Breast epithelium (tissue), 4 donors: Measurements from ENCODE around the gene PIGW. TPM values are rescaled to one million over a fixed set of nuclear protein-coding genes. Genes with fewer than 3 reads are reported as not detected.

ENCODE experiments used
- DNase-seq, 2 donors: peaks; one replicate each; pipeline ENCODE4 v3.0.0-alpha.2; 2019; ENCODE audit warnings: low spot score in 2 of 2
- H3K27ac ChIP-seq, 2 donors: fragments of 200-600 bp; sonication (generic) in 1 of 2; one replicate each; pipeline ENCODE4 v1.5.1; 2016 to 2019; ENCODE audit warnings: mild to moderate bottlenecking in 1 of 2
- H3K27me3 ChIP-seq, 2 donors: fragments of 200-600 bp; sonication (generic) in 1 of 2; one replicate each; pipeline versions ENCODE4 v1.5.1 to v1.6.0; 2017 to 2019; ENCODE audit warnings: control low read depth in 1 of 2, mild to moderate bottlenecking in 1 of 2
- H3K36me3 ChIP-seq: fragments of 200-600 bp; one replicate; pipeline ENCODE4 v1.5.1; 2019
- H3K4me1 ChIP-seq, 2 donors: fragments of 200-600 bp; sonication (generic); one replicate each; pipeline ENCODE4 v1.5.1; 2016 to 2019; ENCODE audit warnings: control low read depth in 1 of 2
- H3K4me3 ChIP-seq, 3 donors: fragments of 200-600 bp; sonication (generic); 1 replicate in 2 of 3; 2 replicates in 1 of 3; pipeline ENCODE4 v1.5.1; 2016 to 2019; ENCODE audit warnings: mild to moderate bottlenecking in 3 of 3, moderate library complexity in 2 of 3
- H3K9me3 ChIP-seq, 2 donors: fragments of 200-600 bp; sonication (generic) in 1 of 2; one replicate each; pipeline ENCODE4 v1.5.1; 2016 to 2019; ENCODE audit warnings: control low read depth in 1 of 2
- POLR2A ChIP-seq: fragments of 450-650 bp; IDR thresholded peaks from one replicate; pipeline ENCODE4 v1.6.1; 2016; ENCODE audit warnings: antibody characterized with exemption, mild to moderate bottlenecking, moderate library complexity
- POLR2AphosphoS5 ChIP-seq, 3 donors: sonication (generic); formaldehyde crosslinking; IDR thresholded peaks; one replicate each; pipeline ENCODE4 v1.6.1; 2017; ENCODE audit warnings: antibody characterized with exemption in 3 of 3
- intact Hi-C: fragments of 100-400 bp; cut with DNase I; formaldehyde crosslinking; loops from one replicate; pipeline ENCODE4 v1.15.1; 2023; ENCODE audit warnings: low total_unique reads
- total RNA-seq, 3 donors: library from RNA; depleted of rRNA; stranded (reverse); fragments of >200 nt; gene quantifications; one replicate each; pipeline ENCODE4 v1.1.0, GENCODE V29; 2016
- TF ChIP-seq, protein P1 (sequence below), 3 donors: fragments of 450-650 bp; IDR thresholded peaks; one replicate each; pipeline ENCODE4 v1.5.1; 2016 to 2017; ENCODE audit warnings: antibody characterized with exemption in 3 of 3, mild to moderate bottlenecking in 3 of 3, moderate library complexity in 3 of 3

PIGW gene
- total RNA-seq, 3 donors from 2014 or later = 4.0 to 6.2 (median 5.1) TPM

GRCh38 chr17:36498155-36498554 lies 36.6 kb upstream of the PIGW start:
- Histone ChIP-seq H3K27me3 (no peaks in the 10 kb centered on the region), H3K4me3 (no peak overlapping the region), H3K36me3 (peaks cover 13% of the 10 kb centered on the region), H3K27ac (no peak overlapping the region), H3K9me3 (no peaks in the 10 kb centered on the region), H3K4me1 (no peaks in the 10 kb centered on the region)
- TF ChIP-seq POLR2AphosphoS5 (IDR thresholded peaks at IDR 0.05) (no peak), POLR2A (no peak)
- TF ChIP-seq, protein P1, sequence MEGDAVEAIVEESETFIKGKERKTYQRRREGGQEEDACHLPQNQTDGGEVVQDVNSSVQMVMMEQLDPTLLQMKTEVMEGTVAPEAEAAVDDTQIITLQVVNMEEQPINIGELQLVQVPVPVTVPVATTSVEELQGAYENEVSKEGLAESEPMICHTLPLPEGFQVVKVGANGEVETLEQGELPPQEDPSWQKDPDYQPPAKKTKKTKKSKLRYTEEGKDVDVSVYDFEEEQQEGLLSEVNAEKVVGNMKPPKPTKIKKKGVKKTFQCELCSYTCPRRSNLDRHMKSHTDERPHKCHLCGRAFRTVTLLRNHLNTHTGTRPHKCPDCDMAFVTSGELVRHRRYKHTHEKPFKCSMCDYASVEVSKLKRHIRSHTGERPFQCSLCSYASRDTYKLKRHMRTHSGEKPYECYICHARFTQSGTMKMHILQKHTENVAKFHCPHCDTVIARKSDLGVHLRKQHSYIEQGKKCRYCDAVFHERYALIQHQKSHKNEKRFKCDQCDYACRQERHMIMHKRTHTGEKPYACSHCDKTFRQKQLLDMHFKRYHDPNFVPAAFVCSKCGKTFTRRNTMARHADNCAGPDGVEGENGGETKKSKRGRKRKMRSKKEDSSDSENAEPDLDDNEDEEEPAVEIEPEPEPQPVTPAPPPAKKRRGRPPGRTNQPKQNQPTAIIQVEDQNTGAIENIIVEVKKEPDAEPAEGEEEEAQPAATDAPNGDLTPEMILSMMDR (IDR thresholded peaks at IDR 0.05) = no peak
- no peak for DNase-seq
- intact Hi-C loops = no loop called here

- TF ChIP-seq POLR2A (no peak), POLR2AphosphoS5 (IDR thresholded peaks at IDR 0.05) (no peak)
- TF ChIP-seq, protein P1 (IDR thresholded peaks at IDR 0.05) = no peak
- no peak overlapping the region for H3K27ac ChIP-seq
- no peaks in the 10 kb centered on the region for H3K4me1 ChIP-seq
- H3K36me3 ChIP-seq = peaks cover 8% of the 10 kb centered on the region
- no peak for DNase-seq
- intact Hi-C loops = no loop called here
- no peaks in the 10 kb centered on the region for H3K27me3 ChIP-seq
- H3K9me3 ChIP-seq = no peaks in the 10 kb centered on the region
- no peak overlapping the region for H3K4me3 ChIP-seq
These were observed 36.1 kb upstream of the PIGW start for GRCh38 chr17:36498560-36499300.

GRCh38 chr17:36500745-36501225 lies 34.0 kb upstream of the PIGW start:
- Histone ChIP-seq H3K36me3 (peaks cover 4% of the 10 kb centered on the region), H3K4me3 (no peak overlapping the region), H3K27ac (no peak overlapping the region), H3K9me3 (no peaks in the 10 kb centered on the region), H3K4me1 (no peaks in the 10 kb centered on the region), H3K27me3 (no peaks in the 10 kb centered on the region)
- TF ChIP-seq POLR2AphosphoS5 (IDR thresholded peaks at IDR 0.05) (no peak), POLR2A (no peak)
- TF ChIP-seq, protein P1 (IDR thresholded peaks at IDR 0.05) = no peak
- intact Hi-C loops = no loop called here
- no peak for DNase-seq

DNA sequence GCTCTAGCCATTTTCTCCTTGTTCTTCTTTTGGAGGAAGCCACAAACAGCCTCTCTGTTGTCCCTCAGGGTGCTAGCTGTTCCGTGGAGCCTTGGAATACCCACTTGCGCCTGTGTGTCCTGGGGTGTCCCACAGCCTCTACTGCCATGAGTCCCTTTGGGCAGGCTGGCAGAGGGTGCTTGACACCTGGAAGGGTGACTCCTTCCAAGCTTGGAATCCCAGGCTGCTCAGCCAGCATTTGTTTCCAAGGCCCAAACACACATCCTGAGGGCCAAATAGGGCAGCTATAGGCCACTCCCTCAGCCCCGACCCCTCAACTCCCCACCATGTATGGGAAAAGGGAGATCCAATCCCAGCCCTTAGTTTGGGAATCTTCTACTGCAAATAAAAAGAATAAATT lies 33.4 kb upstream of the PIGW start:
- intact Hi-C loops = no loop called here
- Histone ChIP-seq H3K4me3 (no peak overlapping the region), H3K36me3 (peaks cover 4% of the 10 kb centered on the region), H3K9me3 (no peaks in the 10 kb centered on the region), H3K4me1 (no peaks in the 10 kb centered on the region), H3K27me3 (no peaks in the 10 kb centered on the region), H3K27ac (no peak overlapping the region)
- TF ChIP-seq POLR2A = no peak
- TF ChIP-seq, protein P1 (IDR thresholded peaks at IDR 0.05) = no peak
- TF ChIP-seq POLR2AphosphoS5 (IDR thresholded peaks at IDR 0.05) = no peak
- no peak for DNase-seq

- Histone ChIP-seq H3K27ac (no peak overlapping the region), H3K4me3 (no peak overlapping the region), H3K4me1 (no peaks in the 10 kb centered on the region), H3K27me3 (no peaks in the 10 kb centered on the region), H3K9me3 (no peaks in the 10 kb centered on the region), H3K36me3 (peaks cover 4% of the 10 kb centered on the region)
- TF ChIP-seq POLR2A (no peak), POLR2AphosphoS5 (IDR thresholded peaks at IDR 0.05) (no peak)
- TF ChIP-seq, protein P1 (IDR thresholded peaks at IDR 0.05) = no peak
- intact Hi-C loops = no loop called here
- DNase-seq = no peak
These were observed 32.8 kb upstream of the PIGW start for GRCh38 chr17:36501963-36502362.
